ENCODE results near the gene IL20RA. TPM values are rescaled to one million over a fixed set of nuclear protein-coding genes. Genes with fewer than 3 reads are reported as not detected.

IL20RA gene
- total and polyA plus RNA-seq, 4 donors: 0.17 to 0.65 (median 0.25) TPM; not detected in 1

DNA sequence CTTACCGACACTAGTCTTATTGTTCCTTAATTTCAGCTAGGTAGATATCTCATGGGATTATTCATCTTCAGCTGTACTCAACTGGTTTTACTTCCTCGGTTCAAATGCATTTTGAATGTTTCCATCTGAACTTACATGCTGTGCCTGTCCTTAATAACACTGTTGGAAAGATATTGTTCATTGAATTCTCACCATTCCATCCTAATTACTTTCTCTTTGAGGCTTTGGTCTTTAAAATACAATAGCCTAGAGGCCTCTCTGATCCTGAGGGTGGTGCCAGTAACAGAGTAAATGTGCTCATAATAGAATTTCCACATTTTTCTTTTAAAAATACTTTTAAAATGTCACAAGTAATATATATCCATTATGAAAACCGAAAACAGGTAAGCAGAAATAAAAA is 54.0 kb downstream of the IL20RA start:
- 80% methylated on average over 3 of the region's 3 CpGs for WGBS
- TF ChIP-seq HNF4G (IDR thresholded peaks at IDR 0.05) (no peak), JUND (IDR thresholded peaks at IDR 0.05) (no peak), YY1 (IDR thresholded peaks at IDR 0.05) (no peak), FOXA1 (IDR thresholded peaks at IDR 0.05) (no peak), NR2F2 (IDR thresholded peaks at IDR 0.05) (no peak)
- TF ChIP-seq, protein P1, sequence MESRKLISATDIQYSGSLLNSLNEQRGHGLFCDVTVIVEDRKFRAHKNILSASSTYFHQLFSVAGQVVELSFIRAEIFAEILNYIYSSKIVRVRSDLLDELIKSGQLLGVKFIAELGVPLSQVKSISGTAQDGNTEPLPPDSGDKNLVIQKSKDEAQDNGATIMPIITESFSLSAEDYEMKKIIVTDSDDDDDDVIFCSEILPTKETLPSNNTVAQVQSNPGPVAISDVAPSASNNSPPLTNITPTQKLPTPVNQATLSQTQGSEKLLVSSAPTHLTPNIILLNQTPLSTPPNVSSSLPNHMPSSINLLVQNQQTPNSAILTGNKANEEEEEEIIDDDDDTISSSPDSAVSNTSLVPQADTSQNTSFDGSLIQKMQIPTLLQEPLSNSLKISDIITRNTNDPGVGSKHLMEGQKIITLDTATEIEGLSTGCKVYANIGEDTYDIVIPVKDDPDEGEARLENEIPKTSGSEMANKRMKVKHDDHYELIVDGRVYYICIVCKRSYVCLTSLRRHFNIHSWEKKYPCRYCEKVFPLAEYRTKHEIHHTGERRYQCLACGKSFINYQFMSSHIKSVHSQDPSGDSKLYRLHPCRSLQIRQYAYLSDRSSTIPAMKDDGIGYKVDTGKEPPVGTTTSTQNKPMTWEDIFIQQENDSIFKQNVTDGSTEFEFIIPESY (IDR thresholded peaks at IDR 0.05): no peak
- TF ChIP-seq, protein P2, sequence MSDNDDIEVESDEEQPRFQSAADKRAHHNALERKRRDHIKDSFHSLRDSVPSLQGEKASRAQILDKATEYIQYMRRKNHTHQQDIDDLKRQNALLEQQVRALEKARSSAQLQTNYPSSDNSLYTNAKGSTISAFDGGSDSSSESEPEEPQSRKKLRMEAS (IDR thresholded peaks at IDR 0.05): no peak
- TF ChIP-seq, protein P3, sequence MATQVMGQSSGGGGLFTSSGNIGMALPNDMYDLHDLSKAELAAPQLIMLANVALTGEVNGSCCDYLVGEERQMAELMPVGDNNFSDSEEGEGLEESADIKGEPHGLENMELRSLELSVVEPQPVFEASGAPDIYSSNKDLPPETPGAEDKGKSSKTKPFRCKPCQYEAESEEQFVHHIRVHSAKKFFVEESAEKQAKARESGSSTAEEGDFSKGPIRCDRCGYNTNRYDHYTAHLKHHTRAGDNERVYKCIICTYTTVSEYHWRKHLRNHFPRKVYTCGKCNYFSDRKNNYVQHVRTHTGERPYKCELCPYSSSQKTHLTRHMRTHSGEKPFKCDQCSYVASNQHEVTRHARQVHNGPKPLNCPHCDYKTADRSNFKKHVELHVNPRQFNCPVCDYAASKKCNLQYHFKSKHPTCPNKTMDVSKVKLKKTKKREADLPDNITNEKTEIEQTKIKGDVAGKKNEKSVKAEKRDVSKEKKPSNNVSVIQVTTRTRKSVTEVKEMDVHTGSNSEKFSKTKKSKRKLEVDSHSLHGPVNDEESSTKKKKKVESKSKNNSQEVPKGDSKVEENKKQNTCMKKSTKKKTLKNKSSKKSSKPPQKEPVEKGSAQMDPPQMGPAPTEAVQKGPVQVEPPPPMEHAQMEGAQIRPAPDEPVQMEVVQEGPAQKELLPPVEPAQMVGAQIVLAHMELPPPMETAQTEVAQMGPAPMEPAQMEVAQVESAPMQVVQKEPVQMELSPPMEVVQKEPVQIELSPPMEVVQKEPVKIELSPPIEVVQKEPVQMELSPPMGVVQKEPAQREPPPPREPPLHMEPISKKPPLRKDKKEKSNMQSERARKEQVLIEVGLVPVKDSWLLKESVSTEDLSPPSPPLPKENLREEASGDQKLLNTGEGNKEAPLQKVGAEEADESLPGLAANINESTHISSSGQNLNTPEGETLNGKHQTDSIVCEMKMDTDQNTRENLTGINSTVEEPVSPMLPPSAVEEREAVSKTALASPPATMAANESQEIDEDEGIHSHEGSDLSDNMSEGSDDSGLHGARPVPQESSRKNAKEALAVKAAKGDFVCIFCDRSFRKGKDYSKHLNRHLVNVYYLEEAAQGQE (IDR thresholded peaks at IDR 0.05): no peak
- TF ChIP-seq, protein P4, sequence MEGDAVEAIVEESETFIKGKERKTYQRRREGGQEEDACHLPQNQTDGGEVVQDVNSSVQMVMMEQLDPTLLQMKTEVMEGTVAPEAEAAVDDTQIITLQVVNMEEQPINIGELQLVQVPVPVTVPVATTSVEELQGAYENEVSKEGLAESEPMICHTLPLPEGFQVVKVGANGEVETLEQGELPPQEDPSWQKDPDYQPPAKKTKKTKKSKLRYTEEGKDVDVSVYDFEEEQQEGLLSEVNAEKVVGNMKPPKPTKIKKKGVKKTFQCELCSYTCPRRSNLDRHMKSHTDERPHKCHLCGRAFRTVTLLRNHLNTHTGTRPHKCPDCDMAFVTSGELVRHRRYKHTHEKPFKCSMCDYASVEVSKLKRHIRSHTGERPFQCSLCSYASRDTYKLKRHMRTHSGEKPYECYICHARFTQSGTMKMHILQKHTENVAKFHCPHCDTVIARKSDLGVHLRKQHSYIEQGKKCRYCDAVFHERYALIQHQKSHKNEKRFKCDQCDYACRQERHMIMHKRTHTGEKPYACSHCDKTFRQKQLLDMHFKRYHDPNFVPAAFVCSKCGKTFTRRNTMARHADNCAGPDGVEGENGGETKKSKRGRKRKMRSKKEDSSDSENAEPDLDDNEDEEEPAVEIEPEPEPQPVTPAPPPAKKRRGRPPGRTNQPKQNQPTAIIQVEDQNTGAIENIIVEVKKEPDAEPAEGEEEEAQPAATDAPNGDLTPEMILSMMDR (IDR thresholded peaks at IDR 0.05; ENCODE audit: low read depth, low read length, missing input control): no peak
- no peak for DNase-seq (ENCODE audit: low spot score)
- H3K27ac ChIP-seq (ENCODE audit: low read depth in 1 of 2, low read length in 2 of 2): no peak overlapping the region
- peaks cover 4 to 12% (median 9%) of the 10 kb centered on the region in 4 donors for H3K4me1 ChIP-seq (ENCODE audit: control insufficient read depth in 4 of 4, insufficient read depth in 4 of 4, low read length in 3 of 4)
- no peaks in the 10 kb centered on the region for H3K9me3 ChIP-seq (ENCODE audit: control insufficient read depth in 4 of 4, low read length in 3 of 4)
- no peaks in the 10 kb centered on the region for H3K36me3 ChIP-seq (ENCODE audit: control insufficient read depth in 4 of 4, insufficient read depth in 3 of 4, low read depth in 1 of 4, low read length in 3 of 4)
- no peak overlapping the region for H3K9ac ChIP-seq (ENCODE audit: low read depth in 1 of 2, low read length in 2 of 2)
- no peak overlapping the region for H3K4me3 ChIP-seq (ENCODE audit: low read depth in 1 of 3, low read length in 3 of 3)
- H3K27me3 ChIP-seq (ENCODE audit: control insufficient read depth in 4 of 4, insufficient read depth in 4 of 4, low read length in 3 of 4): peaks cover 0 to 26% (median 4%) of the 10 kb centered on the region in 4 donors

DNA sequence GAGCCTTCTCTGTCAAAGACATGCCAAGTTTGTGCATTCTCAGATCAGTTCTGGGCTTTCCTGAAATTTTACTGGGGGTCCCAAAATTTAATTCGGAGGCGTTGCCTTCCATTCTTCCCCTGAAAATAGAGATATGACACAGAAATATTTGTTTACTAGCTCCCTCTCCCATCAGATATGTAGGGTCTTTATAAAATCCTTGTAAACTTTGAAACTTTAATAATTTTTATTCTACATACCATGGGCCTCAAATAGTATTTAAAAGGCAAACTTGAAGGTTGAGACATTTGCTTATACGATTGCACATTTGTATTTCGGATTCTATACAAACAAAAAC is 54.6 kb downstream of the IL20RA start:
- Histone ChIP-seq H3K4me3 (ENCODE audit: low read depth in 1 of 3, low read length in 3 of 3) (peak overlapping the region in 1 of 3 donors; percentile 0), H3K4me1 (ENCODE audit: control insufficient read depth in 4 of 4, insufficient read depth in 4 of 4, low read length in 3 of 4) (peaks cover 4 to 8% (median 6%) of the 10 kb centered on the region in 4 donors), H3K27me3 (ENCODE audit: control insufficient read depth in 4 of 4, insufficient read depth in 4 of 4, low read length in 3 of 4) (peaks cover 0 to 21% (median 4%) of the 10 kb centered on the region in 4 donors), H3K36me3 (ENCODE audit: control insufficient read depth in 4 of 4, insufficient read depth in 3 of 4, low read depth in 1 of 4, low read length in 3 of 4) (no peaks in the 10 kb centered on the region), H3K27ac (ENCODE audit: low read depth in 1 of 2, low read length in 2 of 2) (no peak overlapping the region), H3K9me3 (ENCODE audit: control insufficient read depth in 4 of 4, low read length in 3 of 4) (no peaks in the 10 kb centered on the region), H3K9ac (ENCODE audit: low read depth in 1 of 2, low read length in 2 of 2) (no peak overlapping the region)
- 34% methylated on average over 4 of the region's 4 CpGs for WGBS
- TF ChIP-seq, protein P5, sequence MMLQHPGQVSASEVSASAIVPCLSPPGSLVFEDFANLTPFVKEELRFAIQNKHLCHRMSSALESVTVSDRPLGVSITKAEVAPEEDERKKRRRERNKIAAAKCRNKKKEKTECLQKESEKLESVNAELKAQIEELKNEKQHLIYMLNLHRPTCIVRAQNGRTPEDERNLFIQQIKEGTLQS (IDR thresholded peaks at IDR 0.05): no peak
- TF ChIP-seq GABPA (IDR thresholded peaks at IDR 0.05 in 1 of 2, conservative IDR thresholded peaks at IDR 0.05 in 1 of 2) (no peak), HNF4A (conservative IDR thresholded peaks at IDR 0.05) (no peak), RXRA (IDR thresholded peaks at IDR 0.05) (no peak)
- TF ChIP-seq, protein P4 (IDR thresholded peaks at IDR 0.05; ENCODE audit: low read depth, low read length, missing input control): no peak
- TF ChIP-seq, protein P2 (IDR thresholded peaks at IDR 0.05): no peak
- no peak for DNase-seq (ENCODE audit: low spot score)

All from liver (tissue), 9 donors.